Stimulated activated naive B cell treated with anti-CD40 and anti-IgM and Interleukin-4, amounts not matched to agents 10 μg/mL and 1 μg/mL and 100 μg/mL, for 72 hours (primary cell): ENCODE measurements around the gene RNF166.

Experiments used
- ATAC-seq, 2 donors: fragments of 150-1000 bp; cut with Tn5 transposase; replicated peaks; 2 replicates each; pipeline ENCODE4 v1.10.0; 2021; ENCODE audit warnings: moderate library complexity in 1 of 2
- DNase-seq: peaks from one replicate; pipeline ENCODE4 v3.0.0; 2021
- H3K27ac Mint-ChIP-seq: one replicate; pipeline ENCODE4 v1.8.0; 2022; ENCODE audit warnings: mild to moderate bottlenecking, mixed read lengths
- H3K27me3 Mint-ChIP-seq, 2 donors: one replicate each; pipeline ENCODE4 v1.8.0; 2022; ENCODE audit warnings: mixed read lengths in 2 of 2
- H3K36me3 Mint-ChIP-seq, 2 donors: one replicate each; pipeline ENCODE4 v1.8.0; 2022; ENCODE audit warnings: mixed read lengths in 2 of 2, mild to moderate bottlenecking in 1 of 2
- H3K4me1 Mint-ChIP-seq, 2 donors: one replicate each; pipeline ENCODE4 v1.8.0; 2022; ENCODE audit warnings: mixed read lengths in 2 of 2, mild to moderate bottlenecking in 1 of 2
- H3K4me3 Mint-ChIP-seq, 2 donors: one replicate each; pipeline ENCODE4 v1.8.0; 2022; ENCODE audit warnings: mild to moderate bottlenecking in 2 of 2, mixed read lengths in 2 of 2, moderate library complexity in 1 of 2
- H3K9me3 Mint-ChIP-seq, 2 donors: one replicate each; pipeline ENCODE4 v1.8.0; 2022; ENCODE audit warnings: mixed read lengths in 2 of 2, mild to moderate bottlenecking in 1 of 2

The RNF166 gene

DNA sequence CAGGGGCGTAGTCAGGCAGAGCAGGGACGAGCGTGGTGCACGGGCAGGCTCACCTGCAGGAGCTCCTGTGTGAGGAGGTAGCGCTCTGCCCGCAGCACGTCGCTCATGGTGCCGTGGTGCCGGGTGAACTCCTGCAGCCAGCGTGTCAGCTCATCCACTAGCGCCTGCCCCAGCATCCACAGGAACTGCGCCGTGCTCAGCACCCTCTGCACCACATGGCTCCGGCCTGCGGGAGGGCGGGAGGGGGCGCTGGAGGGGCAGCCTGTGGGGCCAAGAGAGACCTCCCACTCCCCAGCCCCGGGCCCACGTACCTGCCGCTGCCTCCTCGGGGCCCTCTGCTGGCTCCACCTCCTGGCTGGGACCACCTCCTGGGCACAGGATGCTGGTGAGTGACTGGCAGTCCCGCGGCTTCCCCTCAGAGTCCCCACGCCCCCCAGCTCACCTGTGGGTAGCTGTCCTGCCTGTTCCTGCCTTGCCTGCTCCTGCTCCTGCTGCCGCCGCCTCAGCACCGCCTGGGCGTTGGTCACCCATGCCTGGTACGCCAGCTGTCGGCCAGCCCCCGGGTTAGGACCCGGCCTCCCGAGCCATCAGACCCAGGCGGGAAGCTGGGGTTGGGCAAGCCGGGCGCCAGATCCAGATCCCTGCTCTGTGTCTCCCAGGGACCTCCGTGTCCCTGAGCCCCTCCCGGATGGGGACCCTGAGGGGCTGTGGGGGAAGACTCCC lies 16.7 kb upstream of the RNF166 start:
- no peak overlapping the region for H3K27ac Mint-ChIP-seq
- no peaks in the 10 kb centered on the region for H3K27me3 Mint-ChIP-seq
- DNase-seq = no peak
- ATAC-seq = no peak
- no peaks in the 10 kb centered on the region for H3K4me1 Mint-ChIP-seq
- H3K4me3 Mint-ChIP-seq = no peak overlapping the region
- H3K9me3 Mint-ChIP-seq = no peaks in the 10 kb centered on the region
- H3K36me3 Mint-ChIP-seq = peaks cover 58 to 60% of the 10 kb centered on the region in 2 donors

DNA sequence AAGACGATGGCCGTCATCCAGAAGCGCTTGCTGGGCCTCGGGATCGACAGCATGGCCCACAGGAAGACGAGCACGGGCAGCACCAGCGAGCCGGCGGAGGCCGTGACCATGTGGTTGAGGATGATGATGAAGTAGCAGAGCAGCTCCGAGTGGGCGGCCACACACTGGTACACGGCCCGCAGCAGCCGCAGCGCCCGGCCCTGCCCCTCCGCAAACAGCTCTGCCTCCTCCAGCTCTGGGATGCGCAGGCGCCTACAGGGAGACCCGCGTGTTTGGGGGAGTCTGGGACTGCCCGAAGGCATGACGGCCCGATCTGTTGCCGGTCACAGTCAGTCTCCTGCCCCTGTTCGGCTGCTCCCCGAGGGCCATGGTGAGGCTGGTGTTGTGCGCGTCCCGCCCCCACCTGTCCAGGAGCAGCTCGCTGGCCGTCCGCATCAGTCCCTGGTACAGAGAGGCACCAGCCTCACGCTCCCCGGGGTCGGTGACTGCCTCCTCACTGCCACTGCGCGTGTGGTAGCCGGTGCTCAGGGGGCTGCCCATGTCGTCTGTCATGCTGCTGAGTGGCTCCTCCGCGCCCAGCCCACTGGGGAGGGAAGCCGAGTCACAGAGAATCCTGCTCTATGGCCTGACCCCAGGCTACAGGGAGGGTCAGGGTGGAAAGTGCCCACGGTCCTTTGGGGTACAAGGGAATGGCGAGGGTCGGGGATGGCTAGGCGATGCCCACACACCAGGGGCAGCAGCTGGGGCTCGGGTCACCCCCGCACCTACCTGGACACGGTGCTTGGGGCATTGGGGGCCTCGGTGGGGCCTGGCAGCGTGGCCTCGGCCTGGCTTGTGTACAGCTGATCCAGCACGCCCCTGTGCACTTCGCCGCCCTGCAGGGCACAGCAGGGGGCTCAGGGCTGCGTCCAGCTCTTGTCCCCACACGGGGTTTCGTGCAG lies 15.9 kb upstream of the RNF166 start:
- Mint-ChIP-seq H3K27me3 (no peaks in the 10 kb centered on the region), H3K27ac (peak overlapping the region; percentile 31), H3K4me3 (no peak overlapping the region), H3K36me3 (peaks cover 61 to 64% of the 10 kb centered on the region in 2 donors), H3K9me3 (no peaks in the 10 kb centered on the region), H3K4me1 (peaks cover 0 to 2% of the 10 kb centered on the region in 2 donors)
- ATAC-seq = no peak
- no peak for DNase-seq

DNA sequence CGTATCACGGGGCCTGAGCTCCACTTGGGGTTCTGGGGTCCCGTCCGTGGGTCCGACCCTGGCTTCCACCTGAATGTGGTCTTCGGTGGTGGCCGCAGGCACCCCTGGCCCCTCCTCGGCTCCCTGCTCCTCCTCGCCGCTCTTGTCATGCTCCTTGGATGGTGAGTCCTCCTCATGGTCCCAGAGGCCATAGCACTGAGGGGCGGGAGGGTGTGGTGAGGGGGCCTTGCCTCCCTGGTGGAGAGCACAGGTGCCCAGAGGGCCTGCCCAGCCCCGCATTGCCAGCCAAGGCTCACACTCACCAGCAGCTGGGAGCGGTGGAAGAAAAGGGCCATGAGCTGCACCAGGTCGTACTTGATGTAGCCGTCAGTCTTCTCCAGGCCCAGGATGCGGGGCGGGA lies 15.0 kb upstream of the RNF166 start:
- Mint-ChIP-seq H3K4me3 (no peak overlapping the region), H3K27me3 (no peaks in the 10 kb centered on the region), H3K9me3 (no peaks in the 10 kb centered on the region), H3K36me3 (peaks cover 61 to 68% of the 10 kb centered on the region in 2 donors), H3K27ac (no peak overlapping the region), H3K4me1 (peaks cover 0 to 2% of the 10 kb centered on the region in 2 donors)
- ATAC-seq (no peak), DNase-seq (no peak)

DNA sequence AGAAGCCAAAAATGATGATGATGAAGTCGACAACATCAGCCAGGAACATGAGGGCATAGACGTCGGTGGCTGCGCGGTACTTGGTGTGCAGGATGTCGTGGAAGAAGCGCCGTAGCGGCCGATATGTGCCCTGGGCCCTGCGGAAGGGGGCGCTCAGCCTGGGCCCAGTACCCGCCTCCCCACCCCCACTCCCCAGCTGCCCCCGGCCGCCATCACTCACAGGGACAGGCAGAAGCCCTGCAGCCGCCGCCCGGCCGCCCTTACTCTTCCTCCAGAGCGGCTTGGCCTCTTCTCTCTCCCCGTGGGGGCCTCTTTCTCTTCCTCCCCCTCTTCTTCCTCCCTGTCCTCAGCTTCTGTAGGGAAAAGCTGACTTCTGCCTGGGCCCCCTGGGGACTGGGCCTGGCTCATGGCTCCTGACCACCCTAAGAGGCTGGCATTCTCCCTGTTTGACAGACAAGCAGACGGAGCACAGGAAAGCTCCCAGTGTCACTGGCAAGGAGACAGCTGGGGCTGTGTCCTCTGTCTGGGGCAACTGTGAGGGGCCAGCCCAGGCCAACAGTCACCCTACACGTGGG lies 14.3 kb upstream of the RNF166 start:
- Mint-ChIP-seq H3K27me3 (no peaks in the 10 kb centered on the region), H3K4me3 (no peak overlapping the region), H3K4me1 (peaks cover 0 to 2% of the 10 kb centered on the region in 2 donors), H3K27ac (peak overlapping the region; percentile 85), H3K9me3 (no peaks in the 10 kb centered on the region), H3K36me3 (peaks cover 58 to 65% of the 10 kb centered on the region in 2 donors)
- ATAC-seq = no peak
- no peak for DNase-seq

DNA sequence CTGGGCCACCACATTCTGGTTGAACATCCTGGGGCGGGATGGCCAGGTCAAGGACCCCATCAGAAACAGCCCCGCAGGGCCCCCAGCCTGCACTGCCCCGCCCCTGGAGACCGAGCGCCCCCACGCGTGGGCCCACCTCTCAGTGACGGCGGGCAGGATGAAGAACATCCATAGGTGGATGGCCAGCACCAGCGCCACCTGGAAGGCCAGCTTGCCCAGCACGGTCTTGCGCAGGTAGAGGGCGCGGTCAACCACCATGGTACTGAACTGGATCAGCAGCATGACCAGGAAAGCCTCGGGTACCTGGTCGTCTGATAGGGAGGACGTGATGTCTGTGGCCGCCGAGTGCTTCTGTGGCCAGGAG lies 13.7 kb upstream of the RNF166 start:
- peak overlapping the region; percentile 17 for H3K27ac Mint-ChIP-seq

DNA sequence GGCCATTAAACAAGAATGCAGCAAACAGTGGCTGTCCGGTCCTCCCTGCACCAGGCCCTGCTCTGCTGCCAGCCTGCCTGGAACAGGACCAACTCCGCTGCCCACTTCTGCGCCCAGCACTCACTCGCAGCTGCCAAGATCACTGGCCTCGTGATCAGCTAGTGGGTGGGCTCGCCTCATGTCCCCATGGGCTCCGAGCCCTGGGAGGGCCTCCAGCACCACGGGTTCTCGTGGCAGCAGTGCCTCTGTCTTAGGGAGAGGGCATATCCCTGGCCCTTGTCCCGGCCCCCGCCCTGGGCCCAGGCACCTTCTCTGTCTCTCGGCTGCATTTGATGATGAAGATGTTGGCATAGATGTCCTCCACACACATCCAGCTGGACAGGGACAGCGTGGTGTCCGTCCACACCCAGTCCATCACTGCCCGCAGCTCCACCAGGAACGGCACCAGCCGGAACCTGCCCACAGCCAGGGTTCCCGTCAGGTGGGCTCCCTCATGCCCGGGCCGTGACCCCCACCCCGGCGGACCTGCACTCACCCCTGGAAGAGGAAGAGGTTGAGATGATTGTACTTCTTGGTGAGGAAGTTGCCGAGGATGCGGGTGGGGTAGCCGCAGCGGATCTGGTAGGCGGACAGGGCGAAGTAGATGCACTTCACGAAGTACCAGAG lies 13.2 kb upstream of the RNF166 start:
- Mint-ChIP-seq H3K9me3 (no peaks in the 10 kb centered on the region), H3K4me3 (no peak overlapping the region), H3K36me3 (peaks cover 53 to 59% of the 10 kb centered on the region in 2 donors), H3K27me3 (no peaks in the 10 kb centered on the region), H3K27ac (peak overlapping the region; percentile 51), H3K4me1 (peaks cover 0 to 2% of the 10 kb centered on the region in 2 donors)
- DNase-seq (no peak), ATAC-seq (no peak)

More for the DNA sequence above, 13.7 kb upstream of the RNF166 start:
- DNase-seq (no peak), ATAC-seq (no peak)
- Mint-ChIP-seq H3K9me3 (no peaks in the 10 kb centered on the region), H3K4me1 (peaks cover 0 to 2% of the 10 kb centered on the region in 2 donors), H3K4me3 (no peak overlapping the region), H3K36me3 (peaks cover 56 to 62% of the 10 kb centered on the region in 2 donors), H3K27me3 (no peaks in the 10 kb centered on the region)

DNA sequence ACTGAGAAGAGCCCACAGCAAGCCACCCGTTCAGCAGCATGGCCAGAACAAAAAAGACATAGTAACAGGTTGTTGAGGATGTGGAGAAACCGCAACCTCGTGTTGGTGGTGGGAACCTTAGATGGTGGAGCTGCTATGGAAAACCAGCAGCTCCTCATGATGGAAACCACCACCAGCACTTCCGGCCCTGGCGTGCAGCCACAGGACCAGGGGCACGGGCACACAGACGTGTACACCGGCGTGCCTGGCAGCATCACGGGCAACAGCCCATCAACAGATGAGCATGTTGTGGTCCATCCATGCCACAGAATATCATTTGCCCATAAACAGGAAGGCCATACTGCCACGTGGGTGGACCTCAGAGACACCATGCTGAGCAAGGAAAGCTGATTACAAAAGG lies 12.0 kb upstream of the RNF166 start:
- peaks cover 50 to 61% of the 10 kb centered on the region in 2 donors for H3K36me3 Mint-ChIP-seq
- no peaks in the 10 kb centered on the region for H3K27me3 Mint-ChIP-seq
- no peak overlapping the region for H3K27ac Mint-ChIP-seq
- DNase-seq = no peak
- ATAC-seq = no peak
- H3K9me3 Mint-ChIP-seq = no peaks in the 10 kb centered on the region
- H3K4me3 Mint-ChIP-seq = no peak overlapping the region
- H3K4me1 Mint-ChIP-seq = peaks cover 0 to 2% of the 10 kb centered on the region in 2 donors

DNA sequence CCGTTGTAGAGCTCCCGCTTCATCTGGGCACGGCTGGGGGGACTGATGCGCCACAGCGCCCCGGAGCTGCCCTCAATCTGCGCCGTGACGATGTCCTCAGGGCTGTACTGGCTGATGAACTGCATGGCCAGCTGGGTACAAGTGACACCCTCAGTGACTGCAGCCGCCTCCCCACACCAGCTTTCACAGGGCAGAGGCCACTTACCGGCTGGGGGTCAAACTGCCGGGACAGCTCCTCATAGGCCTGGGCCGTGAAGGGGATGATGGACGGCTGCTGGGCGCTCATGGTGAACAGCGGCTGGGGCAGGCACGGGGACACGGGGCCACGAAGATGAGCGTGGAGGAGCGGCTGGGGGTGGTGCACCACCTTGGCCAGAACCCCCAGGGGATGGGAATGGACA lies 10.4 kb upstream of the RNF166 start:
- Mint-ChIP-seq H3K4me1 (peaks cover 5 to 6% of the 10 kb centered on the region in 2 donors), H3K9me3 (no peaks in the 10 kb centered on the region), H3K36me3 (peaks cover 48 to 60% of the 10 kb centered on the region in 2 donors), H3K27me3 (no peaks in the 10 kb centered on the region), H3K4me3 (no peak overlapping the region), H3K27ac (no peak overlapping the region)
- no peak for ATAC-seq
- DNase-seq = no peak

DNA sequence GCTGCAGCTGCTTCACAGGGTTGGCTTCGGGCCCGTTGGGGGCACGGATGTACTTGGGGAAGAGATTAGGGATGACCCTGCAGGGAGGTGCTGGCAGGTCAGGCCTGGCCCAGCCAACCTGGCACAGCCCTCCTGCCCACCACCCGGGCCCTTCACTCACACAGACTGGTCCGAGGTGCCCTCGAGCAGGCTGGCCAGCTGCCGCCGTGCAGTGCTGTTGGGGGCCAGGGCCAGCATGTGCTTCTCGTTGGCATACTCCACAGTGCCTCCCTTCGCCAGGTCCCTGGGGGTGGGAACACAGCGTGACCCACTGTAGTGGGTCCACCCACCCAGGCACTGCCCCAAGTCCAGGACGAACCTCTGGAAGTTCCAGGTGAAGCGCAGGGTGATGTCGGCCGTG lies 10.0 kb upstream of the RNF166 start:
- no peak for DNase-seq

DNA sequence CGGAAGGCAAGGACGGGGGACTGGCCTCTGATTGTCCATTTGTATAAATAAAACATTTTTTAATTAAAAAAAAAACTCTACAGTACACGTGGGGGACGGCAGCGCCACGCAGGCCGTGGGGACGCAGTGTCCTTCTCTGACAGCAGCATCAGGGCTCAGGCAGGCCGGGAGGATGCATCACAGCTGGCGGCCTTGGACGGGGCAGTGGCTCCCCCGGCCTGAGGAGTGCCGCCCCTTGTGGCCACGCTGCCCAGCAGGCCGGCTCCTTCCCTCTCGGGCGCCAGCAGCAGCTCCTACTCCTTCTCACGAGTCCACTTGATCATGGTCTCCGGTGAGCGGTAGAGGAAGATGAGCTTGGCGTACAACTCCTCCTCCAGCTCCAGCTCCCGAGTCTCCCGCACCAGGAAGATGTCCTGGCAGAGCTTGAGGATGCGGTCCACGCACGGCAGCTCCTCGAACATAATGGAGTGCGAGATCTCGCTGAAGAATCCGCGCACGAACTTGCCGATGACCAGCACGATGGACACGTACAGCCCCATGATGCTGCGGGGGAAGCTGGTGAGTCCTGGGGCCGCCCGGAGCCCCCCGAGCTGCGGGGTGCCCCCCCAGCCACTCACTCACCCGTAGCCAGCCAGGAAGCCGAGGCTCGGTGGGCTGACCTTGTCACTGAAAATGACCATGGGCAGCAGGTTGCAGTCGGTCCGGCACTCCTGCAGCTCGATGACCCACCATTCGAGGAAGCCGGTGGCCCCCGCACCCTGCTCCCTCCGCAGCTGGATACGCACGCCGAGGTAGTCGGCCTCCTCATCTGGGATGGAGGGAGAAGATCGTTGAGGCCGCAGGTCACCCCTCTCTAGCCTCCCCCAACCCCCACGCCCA lies 9.3 kb upstream of the RNF166 start:
- ATAC-seq (no peak), DNase-seq (no peak)
- Mint-ChIP-seq H3K36me3 (peaks cover 43 to 59% of the 10 kb centered on the region in 2 donors), H3K4me3 (no peak overlapping the region), H3K27me3 (no peaks in the 10 kb centered on the region), H3K9me3 (no peaks in the 10 kb centered on the region), H3K27ac (no peak overlapping the region), H3K4me1 (peaks cover 9 to 11% of the 10 kb centered on the region in 2 donors)

More for the DNA sequence above, 10.0 kb upstream of the RNF166 start:
- no peak overlapping the region for H3K4me3 Mint-ChIP-seq
- H3K27me3 Mint-ChIP-seq = no peaks in the 10 kb centered on the region
- H3K36me3 Mint-ChIP-seq = peaks cover 46 to 58% of the 10 kb centered on the region in 2 donors
- no peak for ATAC-seq
- peaks cover 6 to 8% of the 10 kb centered on the region in 2 donors for H3K4me1 Mint-ChIP-seq
- no peaks in the 10 kb centered on the region for H3K9me3 Mint-ChIP-seq
- no peak overlapping the region for H3K27ac Mint-ChIP-seq

DNA sequence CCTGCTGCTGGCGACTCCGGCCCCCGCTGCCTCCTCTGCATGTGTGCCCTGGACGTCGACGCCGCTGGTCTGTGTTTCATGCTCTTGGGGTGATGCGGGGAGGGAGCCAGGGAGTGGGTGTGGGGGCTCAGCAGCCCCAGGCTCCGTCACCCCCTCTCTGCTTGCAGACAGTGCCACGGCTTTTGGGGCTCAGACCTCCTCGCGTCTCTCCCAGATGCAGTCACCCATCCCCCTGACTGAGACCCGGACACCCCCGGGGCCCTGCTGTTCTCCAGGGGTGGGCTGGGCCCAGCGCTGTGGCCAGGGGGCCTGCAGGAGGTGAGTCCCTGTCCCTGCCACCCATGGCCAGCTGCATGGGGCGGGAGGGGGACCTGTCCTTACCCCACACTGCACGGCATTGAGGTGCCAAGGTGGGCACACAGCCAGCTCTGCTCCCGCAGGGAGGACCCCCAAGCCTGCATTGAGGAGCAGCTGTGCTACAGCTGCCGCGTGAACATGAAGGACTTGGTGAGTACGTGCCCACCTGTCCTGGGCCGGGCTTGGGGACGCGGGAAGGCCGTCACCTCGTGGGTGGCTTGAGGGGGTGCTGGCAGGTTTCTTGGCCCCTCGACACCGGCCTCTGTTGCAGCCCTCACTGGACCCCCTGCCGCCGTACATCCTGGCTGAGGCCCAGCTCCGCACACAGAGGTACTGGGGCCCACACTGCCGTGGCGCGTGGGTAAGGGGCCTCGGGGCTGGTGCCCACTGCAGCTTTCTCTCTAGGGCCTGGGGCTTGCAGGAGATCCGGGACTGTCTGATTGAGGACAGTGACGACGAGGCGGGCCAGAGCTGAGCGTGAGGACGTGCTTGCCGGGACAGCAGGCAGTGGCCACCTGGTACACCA lies 8.5 kb upstream of the RNF166 start:
- ATAC-seq (no peak), DNase-seq (no peak)
- Mint-ChIP-seq H3K4me3 (no peak overlapping the region), H3K36me3 (peaks cover 42 to 54% of the 10 kb centered on the region in 2 donors), H3K27ac (peak overlapping the region; percentile 67), H3K9me3 (no peaks in the 10 kb centered on the region), H3K4me1 (peaks cover 10 to 13% of the 10 kb centered on the region in 2 donors), H3K27me3 (no peaks in the 10 kb centered on the region)

DNA sequence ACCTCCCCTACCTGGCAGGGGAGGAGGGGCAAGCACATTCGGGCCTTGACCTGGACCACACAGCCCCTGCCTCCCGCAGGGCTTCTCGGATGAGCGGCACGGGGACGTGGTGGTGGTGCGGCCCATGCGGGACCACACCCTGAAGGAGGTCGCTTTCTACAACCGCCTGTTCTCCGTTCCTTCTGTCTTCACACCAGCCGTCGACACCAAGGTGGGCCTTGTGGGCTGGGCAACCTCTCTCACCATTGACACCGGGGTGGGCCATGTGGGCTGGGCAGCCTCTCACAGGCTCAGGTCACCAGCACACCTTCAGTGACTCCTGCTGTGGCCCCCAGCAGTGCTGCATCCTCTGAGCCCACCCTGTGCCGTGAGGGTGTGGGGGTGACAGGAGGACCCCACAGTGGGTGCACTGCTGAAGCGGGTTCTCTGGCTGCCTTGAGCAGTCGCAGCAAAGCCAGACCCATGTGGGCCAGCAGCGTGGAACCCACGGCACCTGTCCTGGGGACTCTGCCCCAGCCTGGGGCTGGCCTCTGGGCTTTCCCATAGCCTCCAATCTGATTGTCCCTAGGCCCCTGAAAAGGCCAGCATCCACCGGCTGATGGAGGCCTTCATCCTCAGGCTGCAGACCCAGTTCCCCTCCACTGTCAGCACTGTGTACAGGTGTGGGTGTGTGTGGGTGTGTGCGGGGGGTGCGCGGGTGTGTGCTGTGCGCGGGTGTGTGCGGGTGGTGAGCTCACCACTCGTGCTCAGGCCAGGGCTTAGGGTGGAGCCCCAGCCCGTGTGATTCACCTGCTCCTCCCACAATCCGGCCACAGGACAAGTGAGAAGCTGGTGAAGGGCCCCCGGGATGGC lies 7.6 kb upstream of the RNF166 start:
- Mint-ChIP-seq H3K4me3 (no peak overlapping the region), H3K9me3 (no peaks in the 10 kb centered on the region), H3K36me3 (peaks cover 42 to 47% of the 10 kb centered on the region in 2 donors), H3K27ac (peak overlapping the region; percentile 56), H3K4me1 (peaks cover 10 to 13% of the 10 kb centered on the region in 2 donors), H3K27me3 (no peaks in the 10 kb centered on the region)
- DNase-seq (no peak), ATAC-seq (no peak)
